ENCODE data around the gene MCCD1. TPM values are rescaled to one million over a fixed set of nuclear protein-coding genes. Genes with fewer than 3 reads are reported as not detected.
A peak's percentile ranks its signal among the peaks of the same experiment; 100 is the strongest.

MCCD1 gene
- total RNA-seq, 6 experiments from 2014 or later = not detected

- intact Hi-C loops (cut with DNase I) = loop anchor here in 1 of 2 donors (5.0 kb wide), 1 partner anchor 58 kb away; no protein-coding TSS in a partner anchor
- no peak overlapping the region for H3K4me3 ChIP-seq
- ATAC-seq = no peak
Measured at GRCh38 chr6:31544676-31545075, 15.9 kb downstream of the MCCD1 start.

GRCh38 chr6:31545291-31545690 is 16.5 kb downstream of the MCCD1 start:
- WGBS (ENCODE audit: insufficient coverage, low coverage, low lambda C conversion rate, missing lambda C conversion rate) = 60% methylated on average over 6 of the region's 7 CpGs

More at GRCh38 chr6:31544676-31545075, 15.9 kb downstream of the MCCD1 start:
- TF ChIP-seq CTCF (IDR thresholded peaks at IDR 0.05) (no peak), POLR2A (IDR thresholded peaks at IDR 0.05) (no peak)
- no peaks in the 10 kb centered on the region for H3K27me3 ChIP-seq
- no peak for DNase-seq
- H3K4me1 ChIP-seq = peaks cover 0 to 27% (median 14%) of the 10 kb centered on the region in 4 donors
- H3K36me3 ChIP-seq = peaks cover 0 to 14% (median 2%) of the 10 kb centered on the region in 4 donors
- no peak overlapping the region for H3K27ac ChIP-seq
- no peaks in the 10 kb centered on the region for H3K9me3 ChIP-seq
- 71% methylated on average over 2 of the region's 2 CpGs for WGBS (ENCODE audit: insufficient coverage, low coverage, low lambda C conversion rate, missing lambda C conversion rate)

GRCh38 chr6:31546339-31546957 is 17.7 kb downstream of the MCCD1 start, which contains the start of gene ATP6V1G2:
ATP6V1G2 (minus strand) TSS chr6:31546608; CDS start chr6:31546559, 49 bp downstream.
- TF ChIP-seq CTCF (IDR thresholded peaks at IDR 0.05) (peak; percentile 91 to 98 (median 94)), POLR2A (IDR thresholded peaks at IDR 0.05) (no peak)
- Histone ChIP-seq H3K36me3 (peaks cover 0 to 21% (median 2%) of the 10 kb centered on the region in 4 donors), H3K9me3 (no peaks in the 10 kb centered on the region), H3K27ac (peak within 1 kb of the TSS; percentile 52 to 71 (median 68)), H3K4me3 (peak within 1 kb of the TSS; percentile 32 to 61 (median 58)), H3K4me1 (peaks cover 0 to 16% (median 7%) of the 10 kb centered on the region in 4 donors), H3K27me3 (no peaks in the 10 kb centered on the region)
- peak; percentile 75 to 84 (median 77) for ATAC-seq
- 9% methylated on average over 11 of the region's 11 CpGs for WGBS (ENCODE audit: insufficient coverage, low coverage, low lambda C conversion rate, missing lambda C conversion rate)
- peak; percentile 89 to 92 (median 91) for DNase-seq
- intact Hi-C loops (cut with DNase I) = loop anchor here in 1 of 2 donors (5.0 kb wide), 1 partner anchor 56 kb away; no protein-coding TSS in a partner anchor

More at GRCh38 chr6:31545291-31545690, 16.5 kb downstream of the MCCD1 start:
- TF ChIP-seq CTCF (IDR thresholded peaks at IDR 0.05) (no peak), POLR2A (IDR thresholded peaks at IDR 0.05) (no peak)
- Histone ChIP-seq H3K9me3 (no peaks in the 10 kb centered on the region), H3K27me3 (no peaks in the 10 kb centered on the region), H3K27ac (no peak overlapping the region), H3K36me3 (peaks cover 0 to 10% (median 2%) of the 10 kb centered on the region in 4 donors), H3K4me3 (no peak overlapping the region), H3K4me1 (peaks cover 0 to 21% (median 9%) of the 10 kb centered on the region in 4 donors)
- ATAC-seq (no peak), DNase-seq (no peak)
- intact Hi-C loops (cut with DNase I) = loop anchor here in 1 of 2 donors (5.0 kb wide), 1 partner anchor 57 kb away; no protein-coding TSS in a partner anchor

GRCh38 chr6:31546958-31547726 is 18.4 kb downstream of the MCCD1 start, which contains the start of gene NFKBIL1:
NFKBIL1 (plus strand) TSS chr6:31547608; CDS start chr6:31547695, 87 bp downstream.
- peaks cover 0 to 22% (median 2%) of the 10 kb centered on the region in 4 donors for H3K36me3 ChIP-seq
- H3K9me3 ChIP-seq = no peaks in the 10 kb centered on the region
- H3K27me3 ChIP-seq = no peaks in the 10 kb centered on the region
- peak; percentile 92 to 95 (median 94) for ATAC-seq
- intact Hi-C loops (cut with DNase I) = loop anchor here in 1 of 2 donors (5.0 kb wide), 1 partner anchor 55 kb away; no protein-coding TSS in a partner anchor
- DNase-seq = peak; percentile 94 to 96 (median 96)
- peak within 1 kb of the TSS; percentile 52 to 71 (median 68) for H3K27ac ChIP-seq
- peak; percentile 37 for TF ChIP-seq POLR2A (IDR thresholded peaks at IDR 0.05)
- TF ChIP-seq CTCF (IDR thresholded peaks at IDR 0.05) = no peak
- H3K4me1 ChIP-seq = peaks cover 0 to 16% (median 7%) of the 10 kb centered on the region in 4 donors
- WGBS (ENCODE audit: insufficient coverage, low coverage, low lambda C conversion rate, missing lambda C conversion rate) = under 1% methylated on average over 25 of the region's 25 CpGs
- H3K4me3 ChIP-seq = peak within 1 kb of the TSS; percentile 32 to 61 (median 58)
